GM21381 (cell line): ENCODE measurements around the gene ENPP3.
A peak's percentile ranks its signal among the peaks of the same experiment; 100 is the strongest.
"Not testable (repeated sequence)": the region's sequence is repeated elsewhere in the genome, so short reads cannot be mapped to it uniquely, and the experiment has no call there.

Source experiments
- ATAC-seq: cut with Tn5 transposase; IDR thresholded peaks from one replicate; pipeline ENCODE4 v1.9.1; 2021; ENCODE audit warnings: mild to moderate bottlenecking, moderate library complexity; ENCODE audit not compliant: unreplicated experiment

Gene ENPP3

GRCh38 chr6:131683479-131683878 is 46.4 kb downstream of the ENPP3 start:
- peak; percentile 61 for ATAC-seq

- peak; percentile 69 for ATAC-seq
Measured at GRCh38 chr6:131685266-131685780, 48.2 kb downstream of the ENPP3 start.

GRCh38 chr6:131687022-131687421 is 49.9 kb downstream of the ENPP3 start:
- ATAC-seq: no peak

GRCh38 chr6:131688286-131688685 is 51.2 kb downstream of the ENPP3 start:
- peak; percentile 58 for ATAC-seq

GRCh38 chr6:131692031-131692430 is 54.9 kb downstream of the ENPP3 start:
- no peak for ATAC-seq

- no peak for ATAC-seq
Measured at GRCh38 chr6:131692589-131692988, 55.5 kb downstream of the ENPP3 start.

GRCh38 chr6:131693384-131693783 is 56.3 kb downstream of the ENPP3 start:
- no peak for ATAC-seq

GRCh38 chr6:131694832-131695426 is 57.8 kb downstream of the ENPP3 start:
- ATAC-seq: peak; percentile 77

GRCh38 chr6:131696956-131697355 is 59.9 kb downstream of the ENPP3 start:
- ATAC-seq: no peak

- ATAC-seq: not testable (repeated sequence)
Measured at GRCh38 chr6:131700851-131701250, 63.7 kb downstream of the ENPP3 start.

- ATAC-seq: not testable (repeated sequence)
Measured at GRCh38 chr6:131703905-131704304, 66.8 kb downstream of the ENPP3 start.

GRCh38 chr6:131710917-131711316 is 73.8 kb downstream of the ENPP3 start, which contains the start of gene CTAGE9:
Gene CTAGE9 (minus strand): TSS chr6:131711017. CDS start chr6:131711017, 0 bp downstream.
- ATAC-seq: not testable (repeated sequence)

GRCh38 chr6:131715567-131715966 is 78.5 kb downstream of the ENPP3 start:
- ATAC-seq: not testable (repeated sequence)

GRCh38 chr6:131717836-131718542 is 80.9 kb downstream of the ENPP3 start:
- no peak for ATAC-seq

- no peak for ATAC-seq
Measured at GRCh38 chr6:131721161-131721560, 84.1 kb downstream of the ENPP3 start.

- ATAC-seq: no peak
Measured at GRCh38 chr6:131724114-131724513, 87.0 kb downstream of the ENPP3 start.

GRCh38 chr6:131727467-131727866 is 90.4 kb downstream of the ENPP3 start:
- no peak for ATAC-seq

- no peak for ATAC-seq
Measured at GRCh38 chr6:131727868-131728267, 90.8 kb downstream of the ENPP3 start.

GRCh38 chr6:131728296-131728939 is 91.3 kb downstream of the ENPP3 start:
- no peak for ATAC-seq

GRCh38 chr6:131729550-131729949 is 92.4 kb downstream of the ENPP3 start:
- ATAC-seq: no peak

GRCh38 chr6:131730264-131730663 is 93.2 kb downstream of the ENPP3 start:
- no peak for ATAC-seq

- no peak for ATAC-seq
Measured at GRCh38 chr6:131731224-131731623, 94.1 kb downstream of the ENPP3 start.
